Hepatocyte (in vitro differentiated cells): ENCODE results near the gene COPE.

Experiments
- EZH2 ChIP-seq: fragments of 200-600 bp; sonication (generic); IDR thresholded peaks from 2 replicates; pipeline ENCODE4 v1.6.1; 2016; ENCODE audit warnings: antibody characterized with exemption, mild to moderate bottlenecking, borderline replicate concordance
- TF ChIP-seq, protein P1 (sequence below): fragments of 200-600 bp; sonication (generic); IDR thresholded peaks from 2 replicates; pipeline ENCODE4 v1.5.1; 2016; ENCODE audit warnings: antibody characterized with exemption, mild to moderate bottlenecking; ENCODE audit not compliant: poor library complexity

DNA sequence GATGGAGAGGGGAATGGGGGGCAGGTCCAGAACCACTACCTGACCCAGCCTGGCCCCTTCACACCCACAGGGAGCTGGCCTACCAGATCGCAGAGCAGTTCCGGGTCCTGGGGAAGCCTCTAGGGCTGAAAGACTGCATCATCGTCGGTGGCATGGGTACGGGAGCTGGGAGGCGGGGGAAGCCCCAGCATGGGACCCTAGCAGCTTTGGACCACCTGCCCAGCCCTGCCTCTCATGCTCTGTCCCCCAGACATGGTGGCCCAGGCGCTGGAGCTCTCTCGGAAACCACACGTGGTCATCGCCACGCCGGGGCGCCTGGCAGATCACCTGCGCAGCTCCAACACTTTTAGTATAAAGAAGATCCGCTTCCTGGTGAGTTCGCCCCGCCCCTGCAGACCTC lies 2.4 kb upstream of the COPE start:
- TF ChIP-seq, protein P1, sequence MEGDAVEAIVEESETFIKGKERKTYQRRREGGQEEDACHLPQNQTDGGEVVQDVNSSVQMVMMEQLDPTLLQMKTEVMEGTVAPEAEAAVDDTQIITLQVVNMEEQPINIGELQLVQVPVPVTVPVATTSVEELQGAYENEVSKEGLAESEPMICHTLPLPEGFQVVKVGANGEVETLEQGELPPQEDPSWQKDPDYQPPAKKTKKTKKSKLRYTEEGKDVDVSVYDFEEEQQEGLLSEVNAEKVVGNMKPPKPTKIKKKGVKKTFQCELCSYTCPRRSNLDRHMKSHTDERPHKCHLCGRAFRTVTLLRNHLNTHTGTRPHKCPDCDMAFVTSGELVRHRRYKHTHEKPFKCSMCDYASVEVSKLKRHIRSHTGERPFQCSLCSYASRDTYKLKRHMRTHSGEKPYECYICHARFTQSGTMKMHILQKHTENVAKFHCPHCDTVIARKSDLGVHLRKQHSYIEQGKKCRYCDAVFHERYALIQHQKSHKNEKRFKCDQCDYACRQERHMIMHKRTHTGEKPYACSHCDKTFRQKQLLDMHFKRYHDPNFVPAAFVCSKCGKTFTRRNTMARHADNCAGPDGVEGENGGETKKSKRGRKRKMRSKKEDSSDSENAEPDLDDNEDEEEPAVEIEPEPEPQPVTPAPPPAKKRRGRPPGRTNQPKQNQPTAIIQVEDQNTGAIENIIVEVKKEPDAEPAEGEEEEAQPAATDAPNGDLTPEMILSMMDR: no peak
- no peak for TF ChIP-seq EZH2
